Activated CD4-positive, alpha-beta T cell treated with anti-CD3 and anti-CD28 coated beads, Interleukin-2, amount 50 U/mL, for 16 hours (primary cell): ENCODE measurements around the gene ABCB9.

Experiments
- DNase-seq: peaks from one replicate; pipeline ENCODE4 v3.0.0-alpha.2; 2020

The ABCB9 gene

DNA sequence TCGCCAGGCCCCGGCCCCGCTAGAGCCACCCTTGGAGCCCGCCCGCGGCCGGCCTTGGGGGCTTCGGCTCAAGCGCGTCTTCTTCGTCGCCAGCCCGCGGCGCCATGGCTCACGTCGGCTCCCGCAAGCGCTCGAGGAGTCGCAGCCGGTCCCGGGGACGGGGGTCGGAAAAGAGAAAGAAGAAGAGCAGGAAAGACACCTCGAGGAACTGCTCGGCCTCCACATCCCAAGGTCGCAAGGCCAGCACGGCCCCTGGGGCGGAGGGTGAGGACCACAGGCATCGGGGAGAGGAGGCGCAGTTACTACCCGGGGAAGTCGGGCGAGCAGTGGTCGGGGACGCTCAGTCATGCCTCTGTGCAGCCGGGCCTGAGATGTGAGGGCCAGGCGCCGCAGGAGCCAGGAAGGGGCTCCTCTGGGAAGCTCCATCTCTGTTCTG lies 14.8 kb upstream of the ABCB9 start:
- peak; percentile 14 for DNase-seq

DNA sequence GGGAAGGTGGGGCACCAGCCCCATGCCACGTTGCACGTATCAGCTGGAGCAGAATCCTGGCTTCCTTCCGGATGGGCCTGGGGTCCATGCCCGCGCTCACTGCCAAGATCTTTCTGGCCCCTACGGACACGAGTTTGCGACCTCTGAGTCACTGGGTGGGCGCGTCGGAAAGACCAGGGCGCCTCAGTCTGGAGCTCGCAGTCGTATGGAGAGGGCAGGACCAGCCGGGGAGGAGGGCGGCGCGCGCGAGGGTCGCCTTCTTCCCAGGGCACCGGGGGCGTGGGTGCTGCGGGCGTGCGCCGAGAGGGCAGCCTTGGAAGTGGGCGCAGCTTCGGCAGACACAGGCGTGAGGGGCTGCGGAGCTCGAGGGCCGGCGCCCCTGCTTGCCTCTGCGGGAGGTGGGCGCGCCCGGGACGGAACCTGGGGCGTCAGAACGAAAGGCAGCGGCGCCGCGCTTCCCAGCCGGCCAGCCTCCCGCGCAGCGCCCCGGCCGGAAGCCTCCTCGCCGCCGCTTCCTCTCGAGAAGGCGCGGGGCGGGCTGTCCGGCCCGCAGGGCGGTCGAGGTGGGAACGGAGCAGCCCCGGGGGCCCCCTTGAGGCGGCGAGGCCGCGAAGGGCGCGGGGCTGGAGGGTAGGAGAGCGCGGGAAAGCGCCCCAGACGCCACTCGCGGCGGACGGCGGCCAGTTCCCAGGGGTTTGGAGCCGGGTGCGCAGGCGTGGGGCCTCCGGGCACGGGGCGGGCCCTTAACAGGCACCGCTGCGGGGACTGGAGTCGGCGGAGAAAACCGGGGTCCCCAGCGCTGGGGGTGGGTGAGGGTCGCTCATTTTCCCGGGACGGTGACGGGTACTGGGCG lies 14.1 kb upstream of the ABCB9 start, which contains the start of gene ARL6IP4:
ARL6IP4 (plus strand) TSS at position 499 of the 853 bp plus-strand sequence. CDS start 459 bp downstream, outside the sequence.
- DNase-seq = peak; percentile 69

DNA sequence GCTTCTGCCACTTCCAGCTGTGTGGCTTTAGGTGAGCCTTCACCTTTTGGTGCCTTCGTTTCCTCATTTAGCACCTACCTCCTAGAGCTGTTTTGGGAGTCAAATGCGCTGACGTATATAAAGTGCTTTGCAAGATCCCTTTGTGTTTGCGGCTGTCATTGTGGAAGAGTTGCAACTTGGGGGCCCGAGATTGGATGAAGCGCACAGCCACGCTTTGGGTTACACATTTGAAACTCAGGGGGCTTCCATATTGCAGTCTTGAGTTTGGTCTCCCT lies 13.6 kb upstream of the ABCB9 start:
- no peak for DNase-seq

GRCh38 chr12:122979001-122979907 lies 13.0 kb upstream of the ABCB9 start:
- no peak for DNase-seq

- no peak for DNase-seq
Measured at GRCh38 chr12:122978507-122978955, 12.3 kb upstream of the ABCB9 start.

DNA sequence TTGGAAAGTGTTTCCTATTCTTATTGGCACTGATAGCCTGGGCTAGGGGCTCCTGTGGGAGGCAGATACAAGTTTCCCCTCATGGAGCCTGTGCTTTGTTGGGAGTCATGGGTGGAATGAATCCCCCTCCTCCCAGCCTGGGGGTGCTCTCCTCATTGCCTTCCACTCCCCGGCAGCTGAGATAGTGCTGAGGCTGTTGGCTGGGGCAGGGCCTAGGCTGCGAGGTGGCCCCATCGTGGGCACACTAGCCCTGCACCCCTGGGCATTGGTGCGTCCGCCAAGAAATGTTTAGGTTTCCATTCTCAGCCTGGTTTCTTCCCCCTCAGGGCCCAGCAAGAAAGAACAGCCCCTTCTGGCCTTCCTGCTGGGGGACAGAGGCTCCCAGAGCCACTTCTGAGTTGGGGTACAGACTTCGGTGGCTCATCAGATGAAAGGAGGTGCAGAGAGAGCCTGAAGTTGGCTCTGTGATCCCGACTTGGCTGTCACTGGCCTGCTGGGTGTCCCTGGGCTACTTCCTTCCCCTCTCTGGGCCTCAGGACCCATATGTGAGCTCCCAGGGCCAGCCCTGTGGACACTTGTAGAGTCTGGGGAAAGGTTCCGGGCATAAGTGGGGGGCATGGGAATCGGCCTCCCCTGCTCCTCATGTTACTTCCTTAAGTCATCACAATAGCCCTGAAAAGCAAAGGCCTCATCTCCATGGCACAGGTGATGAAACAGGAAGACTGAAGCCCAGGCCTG lies 11.6 kb upstream of the ABCB9 start:
- DNase-seq = no peak

- DNase-seq = no peak
Measured at GRCh38 chr12:122977153-122977552, 10.9 kb upstream of the ABCB9 start.

- DNase-seq = no peak
Measured at GRCh38 chr12:122976648-122976975, 10.3 kb upstream of the ABCB9 start.

DNA sequence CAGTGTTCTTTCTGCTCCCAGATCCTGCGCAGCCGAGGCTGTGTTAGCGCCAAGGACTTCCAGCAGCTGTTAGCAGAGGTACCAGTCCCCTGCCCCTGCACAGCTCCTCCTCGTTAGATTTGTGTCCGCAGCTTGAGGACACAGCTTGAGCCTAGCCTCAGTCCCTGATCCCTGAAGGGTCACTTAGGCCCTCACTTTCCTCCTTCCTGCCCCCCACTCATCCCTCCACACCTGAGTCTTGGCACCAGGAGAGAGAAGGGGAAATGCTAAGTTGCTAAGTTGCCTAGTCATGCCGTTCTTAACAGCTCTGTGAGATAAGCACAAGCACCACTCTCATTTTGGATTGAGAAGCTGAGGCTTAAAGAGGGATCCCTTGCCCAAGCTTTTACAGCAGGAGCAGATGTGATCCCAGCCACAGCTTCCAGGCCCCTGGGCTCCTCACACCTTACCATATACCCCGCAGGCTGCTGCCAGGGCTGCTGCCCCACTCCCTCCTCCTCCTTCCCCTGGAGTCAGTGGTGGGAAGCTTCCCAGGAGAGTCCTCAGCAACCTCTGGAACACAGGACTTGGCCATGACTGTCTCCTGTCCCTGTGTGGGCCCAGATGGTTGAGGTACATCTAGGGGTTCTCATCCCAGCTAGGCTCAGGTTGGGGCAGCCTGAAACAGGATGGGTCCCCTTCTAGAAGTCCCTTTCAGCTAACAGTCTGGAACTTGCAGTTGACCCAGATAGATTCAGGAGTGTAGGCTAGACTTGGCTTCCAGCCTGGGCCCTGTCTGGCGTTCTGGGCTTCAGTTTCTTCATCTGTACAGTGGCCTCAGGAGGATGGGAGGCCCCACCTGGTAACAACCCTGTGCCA lies 9.8 kb upstream of the ABCB9 start:
- no peak for DNase-seq

GRCh38 chr12:122974892-122975789 lies 8.9 kb upstream of the ABCB9 start, which contains the start of gene OGFOD2:
TSS of gene OGFOD2 (plus strand) at chr12:122975244. CDS start at chr12:122975252, 8 bp downstream.
- peak; percentile 95 for DNase-seq

DNA sequence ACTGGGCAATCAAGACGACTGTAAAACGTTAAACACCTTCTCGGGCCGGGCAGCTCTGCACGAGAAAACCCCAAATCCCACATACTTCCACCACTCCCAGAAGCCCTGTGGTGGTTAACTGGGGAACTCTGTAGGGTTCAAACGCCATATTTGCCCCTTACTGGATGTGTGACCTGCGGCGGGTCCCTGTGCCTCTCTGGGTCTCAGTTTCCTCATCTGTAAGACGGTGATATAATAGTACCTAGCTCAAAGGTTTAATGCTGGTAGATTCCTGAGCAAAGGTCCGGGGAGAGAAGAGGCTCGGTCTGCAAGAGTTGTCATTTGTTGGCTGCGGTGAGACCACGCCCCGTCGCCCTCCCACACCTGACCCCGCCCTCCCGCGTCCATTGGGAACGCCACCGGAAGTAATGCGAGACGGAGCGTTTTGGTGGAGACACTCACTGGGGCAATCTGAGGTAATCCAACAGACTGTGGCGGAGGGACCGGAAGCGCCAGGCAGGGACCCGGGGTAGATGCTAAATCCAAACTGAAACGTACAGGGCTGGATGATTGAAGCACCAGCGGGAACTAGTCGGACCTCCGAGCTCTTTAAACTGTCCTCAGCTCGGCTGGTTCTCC lies 8.1 kb upstream of the ABCB9 start:
- DNase-seq = peak; percentile 99

- no peak for DNase-seq
Measured at GRCh38 chr12:122969676-122970075, 3.4 kb upstream of the ABCB9 start.

DNA sequence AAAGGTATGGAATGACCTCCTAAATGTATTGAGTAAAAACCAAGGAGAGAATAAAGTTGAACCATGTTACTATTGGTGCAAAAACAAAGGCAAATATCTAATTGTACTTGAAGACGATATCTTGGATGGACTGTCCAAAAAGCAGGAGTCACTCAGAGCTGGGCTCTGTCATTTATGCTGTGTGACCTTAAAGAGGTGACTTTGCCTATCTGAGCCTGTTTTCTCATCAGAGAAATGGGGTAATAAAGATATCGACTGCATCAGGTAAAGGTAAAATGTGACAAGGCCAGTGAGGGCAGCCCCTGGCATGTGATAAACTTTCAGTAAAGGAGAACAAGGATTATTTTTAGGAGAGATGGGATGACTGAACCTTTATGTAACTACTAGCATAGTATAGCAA lies 1.8 kb upstream of the ABCB9 start:
- DNase-seq = no peak

GRCh38 chr12:122966743-122967550 lies 684 bp upstream of the ABCB9 start:
- no peak for DNase-seq

DNA sequence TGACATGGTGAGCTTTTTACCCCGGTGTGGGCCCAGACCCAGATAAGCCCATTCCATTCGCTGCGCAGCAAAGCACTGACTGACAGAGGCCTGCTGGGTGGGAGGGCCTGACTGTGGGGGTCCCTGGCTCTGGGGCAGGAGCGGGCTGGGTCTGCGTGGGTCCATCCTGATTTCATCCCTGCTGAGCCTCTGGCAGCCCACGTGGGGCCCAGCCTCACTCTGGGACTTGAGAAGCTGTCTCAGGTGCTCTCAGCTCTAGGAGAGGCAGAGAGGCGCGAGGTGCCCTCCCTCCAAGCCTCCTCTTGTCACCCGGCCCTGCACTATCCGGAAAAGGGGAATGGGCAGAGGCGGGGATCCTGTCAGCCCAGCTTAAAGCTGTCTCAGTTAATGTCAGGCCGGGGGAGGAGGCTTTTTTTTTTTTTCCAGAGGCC lies 927 bp downstream of the ABCB9 start:
- no peak for DNase-seq

GRCh38 chr12:122964439-122965257 lies 1.6 kb downstream of the ABCB9 start:
- DNase-seq = no peak

DNA sequence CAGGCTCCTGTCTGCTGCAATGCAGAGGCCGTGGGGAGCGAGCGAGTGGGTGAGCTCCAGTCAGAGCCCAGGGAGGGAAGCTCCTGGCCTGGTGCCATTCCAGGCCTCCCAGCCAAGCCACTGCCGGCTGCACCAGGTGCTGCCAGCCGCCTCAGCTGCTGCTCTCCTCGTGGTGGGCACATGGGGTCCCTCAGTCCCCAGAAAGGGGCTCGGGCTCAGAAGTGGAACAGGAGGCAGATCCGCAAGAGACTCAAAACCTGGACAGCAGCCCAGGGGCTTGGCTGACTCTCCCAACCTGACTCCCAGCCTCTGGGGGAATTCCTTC lies 2.4 kb downstream of the ABCB9 start:
- no peak for DNase-seq

DNA sequence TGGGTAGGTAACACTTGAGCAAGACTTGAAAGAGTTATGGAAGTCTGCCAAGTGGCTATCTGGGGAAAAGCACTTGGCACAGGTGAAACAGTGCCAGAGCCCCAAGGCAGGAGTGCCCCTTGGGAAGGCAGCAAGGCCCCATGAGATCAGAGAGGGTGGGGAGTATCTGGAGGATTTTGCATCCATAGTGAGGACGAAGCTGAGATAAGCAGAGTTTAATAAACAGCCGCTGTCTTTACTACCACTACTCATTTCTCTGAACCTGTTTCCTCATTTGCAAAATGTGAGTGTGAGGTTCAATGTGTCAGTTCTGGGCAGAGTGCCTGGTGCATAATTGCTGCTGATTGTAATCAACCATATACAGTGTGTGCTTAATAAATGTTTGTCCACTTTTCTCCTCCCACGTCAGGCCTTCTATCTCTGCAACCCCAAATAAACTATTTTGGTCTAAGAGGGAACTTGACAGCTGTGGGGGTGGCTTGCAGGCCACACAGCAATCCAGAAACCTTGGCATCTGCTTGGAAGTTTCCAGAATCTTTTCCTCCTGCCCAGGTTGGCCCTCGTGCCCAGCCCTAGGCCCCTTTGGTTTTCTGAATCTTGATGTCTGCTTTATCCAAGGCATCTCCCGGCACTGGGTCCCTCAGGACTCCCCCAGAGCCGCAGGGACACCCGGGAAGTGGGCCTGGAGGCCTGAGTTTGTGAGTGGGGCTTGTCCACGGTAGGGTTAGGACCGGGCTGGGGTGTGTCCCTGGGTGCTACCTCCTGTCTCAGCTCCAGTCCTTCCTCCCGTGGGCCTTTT lies 4.5 kb downstream of the ABCB9 start:
- DNase-seq = no peak
